HG03469 (cell line): ENCODE data around the gene ANKRD29.
"Not testable (repeated sequence)": the region's sequence is repeated elsewhere in the genome, so short reads cannot be mapped to it uniquely, and the experiment has no call there.

ENCODE experiments used
- ATAC-seq: cut with Tn5 transposase; IDR thresholded peaks from one replicate; pipeline ENCODE4 v1.9.1; 2021; ENCODE audit warnings: mild to moderate bottlenecking, moderate library complexity, moderate number of reproducible peaks; ENCODE audit not compliant: unreplicated experiment

ANKRD29 gene

GRCh38 chr18:23565916-23566547 lies 96.7 kb downstream of the ANKRD29 start:
- no peak for ATAC-seq

GRCh38 chr18:23563377-23564043 lies 99.2 kb downstream of the ANKRD29 start:
- ATAC-seq, result no peak

GRCh38 chr18:23560186-23560585 lies 102.5 kb downstream of the ANKRD29 start:
- no peak for ATAC-seq

- ATAC-seq, result not testable (repeated sequence)
Measured at GRCh38 chr18:23557511-23557910, 105.2 kb downstream of the ANKRD29 start.

- no peak for ATAC-seq
Measured at GRCh38 chr18:23556145-23556780, 106.4 kb downstream of the ANKRD29 start.

GRCh38 chr18:23553887-23554286 lies 108.8 kb downstream of the ANKRD29 start:
- no peak for ATAC-seq

- ATAC-seq, result no peak
Measured at GRCh38 chr18:23552505-23552904, 110.2 kb downstream of the ANKRD29 start.

GRCh38 chr18:23551978-23552377 lies 110.7 kb downstream of the ANKRD29 start:
- no peak for ATAC-seq

GRCh38 chr18:23550898-23551297 lies 111.8 kb downstream of the ANKRD29 start:
- ATAC-seq, result no peak
